H1 (cell line): ENCODE results near the gene WDR26. TPM values are rescaled to one million over a fixed set of nuclear protein-coding genes. Genes with fewer than 3 reads are reported as not detected.

ENCODE experiments used
- CTCF ChIA-PET: fragments of 300-600 bp; sonication (Branson Sonifier 250); formaldehyde crosslinking; loops from one replicate; lab custom pipeline; 2021; ENCODE audit not compliant: partially characterized antibody; lab: Charles Lee
- POLR2A ChIA-PET: fragments of 300-600 bp; sonication (Branson Sonifier 250); formaldehyde crosslinking; loops from one replicate; lab custom pipeline; 2021; ENCODE audit warnings: inconsistent platforms; ENCODE audit not compliant: partially characterized antibody; lab: Charles Lee
- DNase-seq, 2 experiments: peaks; one replicate each; pipeline versions ENCODE4 v3.0.0 to v3.0.0-alpha.2; 2010 to 2022; ENCODE audit warnings: low spot score in 2 of 2, low read depth in 1 of 2, mixed read lengths in 1 of 2
- FAIRE-seq: peaks from 2 replicates; lab custom pipeline; 2011; peaks lifted over from hg19 to GRCh38; lab: Jason Lieb, UNC
- H2AFZ ChIP-seq: 2 replicates; pipeline ENCODE4 v1.8.1; 2012; ENCODE audit warnings: low read length, inconsistent platforms
- H2AK5ac ChIP-seq: 2 replicates; pipeline ENCODE4 v1.6.1; 2013; ENCODE audit warnings: low read depth, low read length
- H2BK120ac ChIP-seq: replicated peaks from 2 replicates; pipeline ENCODE3; 2013; ENCODE audit warnings: low read depth, low read length, inconsistent platforms
- H2BK12ac ChIP-seq: 2 replicates; pipeline ENCODE4 v1.6.1; 2013; ENCODE audit warnings: low read depth, low read length
- H2BK15ac ChIP-seq: 2 replicates; pipeline ENCODE4 v1.6.1; 2013; ENCODE audit warnings: low read length
- H2BK20ac ChIP-seq: 2 replicates; pipeline ENCODE4 v1.6.1; 2013; ENCODE audit warnings: low read length
- H2BK5ac ChIP-seq: 2 replicates; pipeline ENCODE4 v1.6.1; 2013; ENCODE audit warnings: low read depth, low read length
- H3K14ac ChIP-seq: 2 replicates; pipeline ENCODE4 v1.6.1; 2013; ENCODE audit warnings: inconsistent platforms; ENCODE audit not compliant: insufficient read length
- H3K18ac ChIP-seq: 2 replicates; pipeline ENCODE4 v1.6.1; 2013; ENCODE audit warnings: low read length; ENCODE audit errors: extremely low read depth
- H3K23ac ChIP-seq: 2 replicates; pipeline ENCODE4 v1.6.1; 2013; ENCODE audit warnings: inconsistent platforms; ENCODE audit not compliant: insufficient read length
- H3K23me2 ChIP-seq: 2 replicates; pipeline ENCODE4 v1.6.1; 2013; ENCODE audit warnings: low read depth, low read length
- H3K27ac ChIP-seq: 2 replicates; pipeline ENCODE4 v1.6.1; 2011; ENCODE audit warnings: low read depth, low read length, inconsistent platforms
- H3K27me3 ChIP-seq, 4 experiments: replicated peaks in 1 of 4; 1 replicate in 1 of 4; 2 replicates in 3 of 4; pipeline versions ENCODE4 v1.6.1 to v1.8.1; 2011 to 2013; ENCODE audit warnings: low read length in 3 of 4, mild to moderate bottlenecking in 3 of 4, inconsistent platforms in 2 of 4, mixed read lengths in 2 of 4, moderate library complexity in 1 of 4; ENCODE audit not compliant: control insufficient read depth in 3 of 4, insufficient read depth in 3 of 4; ENCODE audit errors: extremely low read depth in 1 of 4
- H3K36me3 ChIP-seq, 4 experiments: 2 replicates each; pipeline versions ENCODE4 v1.6.1 to v1.8.1; 2011 to 2013; ENCODE audit warnings: mild to moderate bottlenecking in 4 of 4, low read length in 3 of 4, moderate library complexity in 2 of 4, control low read depth in 1 of 4, inconsistent platforms in 1 of 4; ENCODE audit not compliant: insufficient read depth in 4 of 4, control insufficient read depth in 2 of 4
- H3K4ac ChIP-seq: replicated peaks from 2 replicates; pipeline ENCODE3; 2013; ENCODE audit warnings: low read length, low read depth, mixed read lengths, inconsistent platforms; ENCODE audit not compliant: insufficient read length
- H3K4me1 ChIP-seq, 4 experiments: replicated peaks in 1 of 4; 1 replicate in 1 of 4; 2 replicates in 3 of 4; pipeline versions ENCODE4 v1.6.1 to v1.8.1; 2011 to 2013; ENCODE audit warnings: low read length in 3 of 4, inconsistent platforms in 2 of 4, mixed read lengths in 1 of 4; ENCODE audit not compliant: insufficient read depth in 4 of 4, control insufficient read depth in 3 of 4
- H3K4me2 ChIP-seq, 2 experiments: 2 replicates each; pipeline versions ENCODE4 v1.6.1 to v1.8.1; 2011 to 2013; ENCODE audit warnings: low read depth in 2 of 2, low read length in 2 of 2, control low read depth in 1 of 2, inconsistent platforms in 1 of 2, mild to moderate bottlenecking in 1 of 2; ENCODE audit not compliant: insufficient read depth in 1 of 2
- H3K4me3 ChIP-seq, 4 experiments: fragments of 200-600, 300-600 bp in 1 of 4; sonication (generic), shearing (Covaris generic), sonication (Bioruptor Twin) in 1 of 4; 2 replicates each; pipeline versions ENCODE4 v1.5.1 to v1.8.1; 2011 to 2016; ENCODE audit warnings: low read length in 4 of 4, low read depth in 3 of 4, control low read depth in 2 of 4, inconsistent platforms in 2 of 4, mild to moderate bottlenecking in 2 of 4, mixed read lengths in 1 of 4, moderate library complexity in 1 of 4; ENCODE audit not compliant: insufficient read depth in 2 of 4; ENCODE audit errors: extremely low read depth in 1 of 4
- H3K56ac ChIP-seq: replicated peaks from 2 replicates; pipeline ENCODE3; 2013; ENCODE audit warnings: low read depth, mild to moderate bottlenecking, mixed read lengths, low read length, inconsistent platforms; ENCODE audit not compliant: insufficient read length
- H3K79me1 ChIP-seq: 2 replicates; pipeline ENCODE4 v1.6.1; 2013; ENCODE audit warnings: low read depth, low read length, control low read depth
- H3K79me2 ChIP-seq, 2 experiments: 2 replicates each; pipeline versions ENCODE4 v1.6.1 to v1.8.1; 2012 to 2013; ENCODE audit warnings: low read length in 2 of 2, mild to moderate bottlenecking in 2 of 2, inconsistent platforms in 1 of 2; ENCODE audit not compliant: insufficient read depth in 2 of 2, control insufficient read depth in 1 of 2
- H3K9ac ChIP-seq, 4 experiments: replicated peaks in 1 of 4; 1 replicate in 1 of 4; 2 replicates in 3 of 4; pipeline versions ENCODE4 v1.6.1 to v1.8.1; 2011 to 2013; ENCODE audit warnings: low read depth in 3 of 4, low read length in 3 of 4, control low read depth in 2 of 4, mild to moderate bottlenecking in 2 of 4, moderate library complexity in 2 of 4, inconsistent platforms in 1 of 4; ENCODE audit errors: extremely low read depth in 1 of 4
- H3K9me3 ChIP-seq, 2 experiments: 2 replicates each; pipeline versions ENCODE4 v1.6.1 to v1.8.1; 2012 to 2013; ENCODE audit warnings: mild to moderate bottlenecking in 2 of 2, moderate library complexity in 2 of 2, control low read depth in 1 of 2, inconsistent platforms in 1 of 2, low read depth in 1 of 2, low read length in 1 of 2, mixed read lengths in 1 of 2; ENCODE audit not compliant: insufficient read depth in 2 of 2
- H4K20me1 ChIP-seq, 2 experiments: replicated peaks in 1 of 2; 2 replicates each; pipeline versions ENCODE3 to v1.8.1; 2011 to 2013; ENCODE audit warnings: inconsistent platforms in 2 of 2, low read length in 2 of 2, mild to moderate bottlenecking in 1 of 2; ENCODE audit not compliant: insufficient read depth in 2 of 2, control insufficient read depth in 1 of 2
- H4K5ac ChIP-seq: 2 replicates; pipeline ENCODE4 v1.6.1; 2013; ENCODE audit warnings: low read length, low read depth, mixed read lengths, inconsistent platforms; ENCODE audit not compliant: insufficient read length
- H4K8ac ChIP-seq: 2 replicates; pipeline ENCODE4 v1.8.0; 2013; ENCODE audit warnings: mild to moderate bottlenecking, moderate library complexity, low read length, inconsistent platforms; ENCODE audit not compliant: insufficient read depth; ENCODE audit errors: extremely low read depth
- H4K91ac ChIP-seq: replicated peaks from 2 replicates; pipeline ENCODE3; 2013; ENCODE audit warnings: low read length, mixed read lengths, inconsistent platforms; ENCODE audit not compliant: insufficient read length
- WGBS, 2 experiments: shearing (Covaris generic) in 1 of 2; methylation state at CpG; one replicate each; pipeline versions ENCODE4 v1.1.6 to v1.1.7; 2013 to 2015; ENCODE audit warnings: low lambda C conversion rate in 2 of 2, mixed read lengths in 2 of 2, inconsistent platforms in 1 of 2, low coverage in 1 of 2, missing lambda C conversion rate in 1 of 2; ENCODE audit not compliant: insufficient replicate concordance in 2 of 2, insufficient coverage in 1 of 2, insufficient read length in 1 of 2; ENCODE audit errors: extremely low coverage in 1 of 2, missing lambda C conversion rate in 1 of 2; 5-methylcytosine and 5-hydroxymethylcytosine counted together
- polyA plus RNA-seq, 7 experiments: library from polyadenylated mRNA; depleted of rRNA in 3 of 7; stranded (reverse) in 5 of 7; unstranded in 2 of 7; fragments of >200 nt in 5 of 7; fragments of 200-250 nt in 2 of 7; gene quantifications; 1 replicate in 5 of 7; 2 replicates in 1 of 7; 4 replicates in 1 of 7; pipeline versions ENCODE4 v1.2.1 to v1.2.3, GENCODE V29; 2011 to 2013; ENCODE audit warnings: missing spikeins in 2 of 7, mixed read lengths in 2 of 7
- total RNA-seq: library from RNA; stranded (reverse); fragmentation: NEBNext Ultra II Directional; extraction: Animal tissue kit (Norgen Biotek cat#: 25700); gene quantifications from 2 replicates; pipeline ENCODE4 v1.2.1, GENCODE V29; 2021
- TF ChIP-seq, protein P1 (sequence below): IDR thresholded peaks from 2 replicates; pipeline ENCODE4 v1.6.1; 2011; ENCODE audit warnings: low read length, improper control_type of control experiment

Gene WDR26
- total and polyA plus RNA-seq, 2 of the 8 experiments (the other 6 are each of a cell fraction or from before 2014, with no cell fraction given): 18.0 to 72.5 TPM

GRCh38 chr1:224482619-224483018 lies 48.0 kb upstream of the WDR26 start:
- Histone ChIP-seq H3K4me1 (0 out of 7 replicates have a peak, but pooled peaks cover 0 to 3% (median 0%) of the 10 kb centered on the region in 4 experiments), H4K91ac (no peak overlapping the region), H3K23me2 (0 out of 2 replicates have a peak, but pooled peaks cover 2% of the 10 kb centered on the region), H3K14ac (no peak overlapping the region), H4K20me1 (no peaks in the 10 kb centered on the region), H3K4me3 (no peak overlapping the region), H3K9me3 (0 out of 4 replicates have a peak, but pooled peaks cover 0 to 2% of the 10 kb centered on the region in 2 experiments), H3K4me2 (no peak overlapping the region), H2AFZ (no peak overlapping the region), H3K9ac (peak overlapping the region in 1 of 4 experiments; percentile 10; a peak in 1 of 7 replicates), H3K79me1 (no peaks in the 10 kb centered on the region), H2BK15ac (peak overlapping the region; percentile 23; the same call in 1 of the 2 replicates), H2BK20ac (peak overlapping the region; percentile 56; the same call in 1 of the 2 replicates), H2BK120ac (no peak overlapping the region), H3K23ac (no peak overlapping the region), H3K27ac (no peak overlapping the region), H3K56ac (no peak overlapping the region), H3K27me3 (no peaks in the 10 kb centered on the region), H3K79me2 (no peaks in the 10 kb centered on the region), H3K18ac (no peak overlapping the region), H3K4ac (no peak overlapping the region), H3K36me3 (no peaks in the 10 kb centered on the region), H2BK5ac (no peak overlapping the region; the same call in 1 of the 2 replicates), H4K5ac (no peak overlapping the region), H2BK12ac (no peak overlapping the region), H4K8ac (no peak overlapping the region), H2AK5ac (no peak overlapping the region)
- POLR2A ChIA-PET: interaction anchor here (1.7 kb wide), 1 partner anchor 15 kb away, joined by 7 read pairs; no protein-coding TSS in a partner anchor
- CTCF ChIA-PET: interaction anchor here (0.6 to 1.6 kb wide), 3 partner anchors 19 to 39 kb away, joined by 3 to 5 read pairs (median 4); no protein-coding TSS in a partner anchor
- no peak for DNase-seq
- FAIRE-seq: no peak
- 95% methylated on average over 4 of the region's 4 CpGs; no CpG with 5 or more reads in 1 of the 2 experiments for WGBS, 2 experiments
- TF ChIP-seq, protein P1, sequence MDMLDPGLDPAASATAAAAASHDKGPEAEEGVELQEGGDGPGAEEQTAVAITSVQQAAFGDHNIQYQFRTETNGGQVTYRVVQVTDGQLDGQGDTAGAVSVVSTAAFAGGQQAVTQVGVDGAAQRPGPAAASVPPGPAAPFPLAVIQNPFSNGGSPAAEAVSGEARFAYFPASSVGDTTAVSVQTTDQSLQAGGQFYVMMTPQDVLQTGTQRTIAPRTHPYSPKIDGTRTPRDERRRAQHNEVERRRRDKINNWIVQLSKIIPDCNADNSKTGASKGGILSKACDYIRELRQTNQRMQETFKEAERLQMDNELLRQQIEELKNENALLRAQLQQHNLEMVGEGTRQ: no peak
